ENCODE measurements around the gene CLCC1. TPM values are rescaled to one million over a fixed set of nuclear protein-coding genes. Genes with fewer than 3 reads are reported as not detected.
"Not testable (repeated sequence)": the region's sequence is repeated elsewhere in the genome, so short reads cannot be mapped to it uniquely, and the experiment has no call there.

The CLCC1 gene, protein sequence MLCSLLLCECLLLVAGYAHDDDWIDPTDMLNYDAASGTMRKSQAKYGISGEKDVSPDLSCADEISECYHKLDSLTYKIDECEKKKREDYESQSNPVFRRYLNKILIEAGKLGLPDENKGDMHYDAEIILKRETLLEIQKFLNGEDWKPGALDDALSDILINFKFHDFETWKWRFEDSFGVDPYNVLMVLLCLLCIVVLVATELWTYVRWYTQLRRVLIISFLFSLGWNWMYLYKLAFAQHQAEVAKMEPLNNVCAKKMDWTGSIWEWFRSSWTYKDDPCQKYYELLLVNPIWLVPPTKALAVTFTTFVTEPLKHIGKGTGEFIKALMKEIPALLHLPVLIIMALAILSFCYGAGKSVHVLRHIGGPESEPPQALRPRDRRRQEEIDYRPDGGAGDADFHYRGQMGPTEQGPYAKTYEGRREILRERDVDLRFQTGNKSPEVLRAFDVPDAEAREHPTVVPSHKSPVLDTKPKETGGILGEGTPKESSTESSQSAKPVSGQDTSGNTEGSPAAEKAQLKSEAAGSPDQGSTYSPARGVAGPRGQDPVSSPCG
- total RNA-seq, result 33.2 and 35.2 TPM in 2 replicates
- long read RNA-seq, full-length matches to known transcripts, result 22 of 69 reads
- long read RNA-seq, partial matches to known transcripts, result 11 of 69 reads
- long read RNA-seq, other reads (novel, unspliced or antisense), result 36 of 69 reads

- no peaks in the 10 kb centered on the region for H3K27me3 Mint-ChIP-seq
- peak; percentile 80 for DNase-seq (ENCODE audit: low spot score, unreplicated experiment)
- peaks cover 6% of the 10 kb centered on the region for H3K4me1 Mint-ChIP-seq (ENCODE audit: low read depth)
- no peaks in the 10 kb centered on the region for H3K9me3 Mint-ChIP-seq (ENCODE audit: low read depth)
- peak within 1 kb of the TSS; percentile 98 for H3K27ac Mint-ChIP-seq
- H3K36me3 Mint-ChIP-seq (ENCODE audit: insufficient read depth), result peaks cover 1% of the 10 kb centered on the region
- peak within 1 kb of the TSS; percentile 85 for H3K4me3 Mint-ChIP-seq (ENCODE audit: low read depth)
- TF ChIP-seq CTCF (IDR thresholded peaks at IDR 0.05; ENCODE audit: unreplicated experiment), result no peak
Observed at GRCh38 chr1:108963052-108963686, at the start of gene CLCC1. TSS of gene CLCC1 (minus strand) at chr1:108963484. CDS start at chr1:108950437, 13,047 bp downstream.

- Mint-ChIP-seq H3K4me1 (ENCODE audit: low read depth) (no peaks in the 10 kb centered on the region), H3K9me3 (ENCODE audit: low read depth) (peaks cover 1% of the 10 kb centered on the region), H3K36me3 (ENCODE audit: insufficient read depth) (peaks cover 9% of the 10 kb centered on the region), H3K4me3 (ENCODE audit: low read depth) (no peak overlapping the region), H3K27me3 (no peaks in the 10 kb centered on the region), H3K27ac (no peak overlapping the region)
- TF ChIP-seq CTCF (IDR thresholded peaks at IDR 0.05; ENCODE audit: unreplicated experiment), result no peak
- DNase-seq (ENCODE audit: low spot score, unreplicated experiment), result no peak
Observed at GRCh38 chr1:109011335-109011734, 48.1 kb upstream of the CLCC1 start.

DNA sequence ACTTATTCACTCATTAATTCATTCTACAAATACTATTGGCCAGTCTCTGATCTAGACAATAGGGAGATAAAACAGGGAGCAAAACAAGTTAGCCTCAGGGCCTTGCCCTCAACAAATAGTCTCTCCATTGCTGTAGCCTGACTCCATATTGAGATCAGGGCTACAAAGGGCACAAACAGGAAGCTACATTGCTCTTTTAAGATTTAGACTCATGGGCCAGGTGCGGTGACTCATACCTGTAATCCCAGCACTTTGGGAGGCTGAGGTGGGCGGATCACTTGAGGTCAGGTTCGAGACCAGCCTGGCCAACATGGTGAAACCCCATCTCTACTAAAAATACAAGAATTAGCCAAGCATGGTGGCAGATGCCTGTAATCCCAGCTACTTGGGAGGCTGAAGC, 33.3 kb upstream of the CLCC1 start:
- not testable (repeated sequence) for DNase-seq (ENCODE audit: low spot score, unreplicated experiment); H3K4me3 Mint-ChIP-seq (ENCODE audit: low read depth); H3K4me1 Mint-ChIP-seq (ENCODE audit: low read depth); H3K27me3 Mint-ChIP-seq; H3K27ac Mint-ChIP-seq
- Mint-ChIP-seq H3K9me3 (ENCODE audit: low read depth) (peaks cover 11% of the 10 kb centered on the region), H3K36me3 (ENCODE audit: insufficient read depth) (peaks cover 33% of the 10 kb centered on the region)

- DNase-seq (ENCODE audit: low spot score, unreplicated experiment), result no peak
- no peak overlapping the region for H3K4me3 Mint-ChIP-seq (ENCODE audit: low read depth)
- H3K27me3 Mint-ChIP-seq, result no peaks in the 10 kb centered on the region
- H3K9me3 Mint-ChIP-seq (ENCODE audit: low read depth), result no peaks in the 10 kb centered on the region
- no peak for TF ChIP-seq CTCF (IDR thresholded peaks at IDR 0.05; ENCODE audit: unreplicated experiment)
- H3K4me1 Mint-ChIP-seq (ENCODE audit: low read depth), result no peaks in the 10 kb centered on the region
- peaks cover 17% of the 10 kb centered on the region for H3K36me3 Mint-ChIP-seq (ENCODE audit: insufficient read depth)
- H3K27ac Mint-ChIP-seq, result no peak overlapping the region
Observed at GRCh38 chr1:108983114-108983513, 19.8 kb upstream of the CLCC1 start.

GRCh38 chr1:108976658-108977057, 13.4 kb upstream of the CLCC1 start:
- TF ChIP-seq CTCF (IDR thresholded peaks at IDR 0.05; ENCODE audit: unreplicated experiment), result no peak
- DNase-seq (ENCODE audit: low spot score, unreplicated experiment), result no peak
- Mint-ChIP-seq H3K27ac (no peak overlapping the region), H3K4me1 (ENCODE audit: low read depth) (no peaks in the 10 kb centered on the region), H3K36me3 (ENCODE audit: insufficient read depth) (peaks cover 19% of the 10 kb centered on the region), H3K9me3 (ENCODE audit: low read depth) (no peaks in the 10 kb centered on the region), H3K27me3 (no peaks in the 10 kb centered on the region), H3K4me3 (ENCODE audit: low read depth) (no peak overlapping the region)

Data from progenitor cell of endocrine pancreas (in vitro differentiated cells).